Measurements from ENCODE around the gene BRD9.

Gene BRD9

DNA sequence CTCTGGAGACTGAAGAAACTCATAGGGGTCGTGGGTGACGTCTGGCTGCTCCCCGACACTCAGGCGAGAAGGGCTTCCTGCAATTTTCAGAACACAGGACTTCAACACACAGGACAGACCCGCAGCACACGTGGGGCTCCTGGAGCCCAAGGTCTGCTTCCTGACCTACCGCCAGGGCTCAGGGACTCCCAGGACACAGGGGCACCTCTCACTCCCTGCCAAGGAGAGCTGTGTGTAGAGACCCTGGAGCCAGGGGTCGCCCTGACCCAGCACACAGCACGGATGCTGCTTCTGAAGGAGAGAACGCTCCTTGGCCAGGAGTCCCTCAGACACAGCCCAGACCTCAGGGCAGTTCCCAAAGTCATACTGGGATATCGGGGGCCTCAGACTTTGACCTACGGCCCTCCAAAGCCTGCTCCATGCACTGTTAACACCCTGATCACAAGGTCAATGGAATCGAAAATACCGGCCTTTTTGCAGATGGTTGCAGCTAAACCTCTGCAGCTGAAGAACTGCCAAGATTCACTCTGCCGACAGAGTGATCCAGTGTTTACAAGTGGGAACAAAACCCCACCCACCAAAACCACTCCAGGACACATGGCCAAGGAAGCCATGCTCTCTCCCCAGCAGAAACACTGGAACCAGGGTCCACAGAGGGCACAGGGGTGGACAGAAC, 28.0 kb downstream of the BRD9 start:
- no peak overlapping the region for H3K4me3 ChIP-seq (ENCODE audit: low read depth, low read length)
- TF ChIP-seq, protein P1, sequence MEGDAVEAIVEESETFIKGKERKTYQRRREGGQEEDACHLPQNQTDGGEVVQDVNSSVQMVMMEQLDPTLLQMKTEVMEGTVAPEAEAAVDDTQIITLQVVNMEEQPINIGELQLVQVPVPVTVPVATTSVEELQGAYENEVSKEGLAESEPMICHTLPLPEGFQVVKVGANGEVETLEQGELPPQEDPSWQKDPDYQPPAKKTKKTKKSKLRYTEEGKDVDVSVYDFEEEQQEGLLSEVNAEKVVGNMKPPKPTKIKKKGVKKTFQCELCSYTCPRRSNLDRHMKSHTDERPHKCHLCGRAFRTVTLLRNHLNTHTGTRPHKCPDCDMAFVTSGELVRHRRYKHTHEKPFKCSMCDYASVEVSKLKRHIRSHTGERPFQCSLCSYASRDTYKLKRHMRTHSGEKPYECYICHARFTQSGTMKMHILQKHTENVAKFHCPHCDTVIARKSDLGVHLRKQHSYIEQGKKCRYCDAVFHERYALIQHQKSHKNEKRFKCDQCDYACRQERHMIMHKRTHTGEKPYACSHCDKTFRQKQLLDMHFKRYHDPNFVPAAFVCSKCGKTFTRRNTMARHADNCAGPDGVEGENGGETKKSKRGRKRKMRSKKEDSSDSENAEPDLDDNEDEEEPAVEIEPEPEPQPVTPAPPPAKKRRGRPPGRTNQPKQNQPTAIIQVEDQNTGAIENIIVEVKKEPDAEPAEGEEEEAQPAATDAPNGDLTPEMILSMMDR (IDR thresholded peaks at IDR 0.05; ENCODE audit: borderline replicate concordance, insufficient read depth, low read depth, low read length): no peak

GRCh38 chr5:863244-863805, 29.3 kb downstream of the BRD9 start:
- TF ChIP-seq, protein P1 (IDR thresholded peaks at IDR 0.05; ENCODE audit: borderline replicate concordance, insufficient read depth, low read depth, low read length): no peak
- no peak overlapping the region for H3K4me3 ChIP-seq (ENCODE audit: low read depth, low read length)

- TF ChIP-seq, protein P1 (IDR thresholded peaks at IDR 0.05; ENCODE audit: borderline replicate concordance, insufficient read depth, low read depth, low read length): no peak
- H3K4me3 ChIP-seq (ENCODE audit: low read depth, low read length): no peak overlapping the region
Measured at GRCh38 chr5:862367-863243, 30.0 kb downstream of the BRD9 start.

DNA sequence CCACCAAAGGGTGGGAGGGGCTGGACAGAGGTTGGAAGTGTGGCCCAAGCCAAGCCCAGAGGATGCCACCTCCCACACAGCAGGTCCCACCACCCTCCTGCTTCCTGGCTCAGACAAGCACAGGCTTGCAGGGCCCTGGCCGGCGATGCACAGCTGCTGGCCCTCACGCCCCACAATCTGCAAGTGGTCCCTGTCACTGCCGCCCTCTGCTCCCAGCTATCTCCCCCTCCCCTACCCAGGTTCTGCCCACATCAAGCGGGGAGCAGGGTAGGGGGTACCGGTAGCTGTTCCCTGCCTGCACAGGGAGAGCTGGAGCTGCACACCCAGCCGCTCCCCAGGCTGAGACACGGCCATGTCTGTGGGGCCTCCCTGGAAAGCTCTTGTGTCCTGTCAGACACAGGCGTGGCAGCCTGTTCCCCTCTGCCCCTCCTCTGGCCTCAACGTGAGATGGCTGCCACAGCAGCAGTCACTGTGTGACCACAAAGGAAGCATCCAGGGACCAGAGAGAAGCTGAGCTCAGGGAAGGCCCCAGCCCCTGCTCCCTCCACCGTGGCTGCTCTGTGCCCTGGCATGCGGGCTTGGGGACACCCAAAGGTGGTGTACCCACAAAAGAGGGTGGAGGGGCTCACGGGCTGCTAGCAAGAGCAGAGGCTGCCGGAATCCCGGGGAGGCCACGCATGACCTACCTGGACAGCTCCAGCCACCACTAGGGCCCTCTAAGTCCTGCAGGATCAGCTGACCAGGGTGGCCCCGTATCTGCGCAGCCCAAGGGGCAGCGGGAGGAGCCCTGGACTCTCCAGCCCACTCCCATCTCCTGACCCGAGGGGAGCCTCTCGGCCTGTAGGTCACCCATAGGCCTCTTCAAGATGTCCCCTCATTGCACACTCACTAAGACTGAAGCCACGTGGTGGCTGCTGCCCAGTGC, 30.9 kb downstream of the BRD9 start:
- H3K4me3 ChIP-seq (ENCODE audit: low read depth, low read length): no peak overlapping the region
- TF ChIP-seq, protein P1 (IDR thresholded peaks at IDR 0.05; ENCODE audit: borderline replicate concordance, insufficient read depth, low read depth, low read length): no peak

DNA sequence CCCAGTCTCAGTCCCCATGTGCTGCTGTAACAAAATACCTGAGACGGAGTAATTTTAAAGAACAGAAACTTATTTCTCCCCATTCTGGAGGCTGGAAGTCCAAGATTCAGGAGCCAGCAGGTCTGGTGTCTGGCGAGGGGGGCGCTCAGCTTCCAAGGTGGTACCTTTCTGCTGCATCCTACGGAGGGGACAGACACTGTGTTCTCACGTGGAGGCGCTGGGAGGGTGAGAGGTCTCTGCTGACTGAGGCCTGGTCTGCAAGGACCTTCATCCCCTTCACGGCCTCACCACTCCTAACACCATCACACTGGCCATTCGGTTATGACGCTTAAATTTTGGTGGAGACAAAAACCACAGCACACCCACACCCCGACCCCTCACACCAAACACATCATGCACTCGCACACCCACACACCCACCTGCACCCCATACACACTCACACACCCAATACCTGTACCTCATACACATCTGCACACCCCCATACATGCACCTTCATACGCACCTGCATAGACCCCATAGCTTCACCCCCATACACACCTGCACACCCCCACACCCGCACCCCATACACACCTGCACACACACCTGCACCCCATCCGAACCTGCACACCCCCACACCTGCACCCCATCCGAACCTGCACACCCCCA, 32.0 kb downstream of the BRD9 start:
- TF ChIP-seq, protein P1 (IDR thresholded peaks at IDR 0.05; ENCODE audit: borderline replicate concordance, insufficient read depth, low read depth, low read length): no peak

DNA sequence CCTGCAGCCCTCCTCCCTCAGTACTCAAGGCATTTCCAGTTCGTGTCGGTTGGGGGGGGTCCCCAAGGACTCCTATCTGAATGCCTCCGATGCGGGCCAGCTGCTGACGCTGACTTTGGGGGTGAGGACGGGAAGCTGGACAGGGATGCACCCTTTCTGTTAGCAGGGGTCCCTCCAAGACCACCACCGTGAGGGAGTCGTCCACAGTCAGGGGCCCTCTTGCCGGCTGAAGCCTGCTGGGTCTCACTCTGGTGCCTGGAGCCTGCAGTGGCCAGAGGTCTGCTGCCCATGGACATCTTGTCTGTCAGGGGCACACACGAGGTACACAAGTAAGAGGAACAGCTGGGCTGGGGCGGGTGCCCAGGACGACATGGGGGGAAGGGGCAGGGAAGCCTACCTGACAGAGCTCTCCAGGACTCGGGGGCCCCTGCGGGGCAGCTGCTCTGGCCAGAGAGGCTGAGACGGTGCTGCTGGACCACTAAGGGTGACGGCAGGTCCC, 32.8 kb downstream of the BRD9 start:
- H3K4me3 ChIP-seq (ENCODE audit: low read depth, low read length): no peak overlapping the region
- TF ChIP-seq, protein P1 (IDR thresholded peaks at IDR 0.05; ENCODE audit: borderline replicate concordance, insufficient read depth, low read depth, low read length): no peak

More for the DNA sequence above, 32.0 kb downstream of the BRD9 start:
- no peak overlapping the region for H3K4me3 ChIP-seq (ENCODE audit: low read depth, low read length)

All from GM12875 (cell line).